GM18526 (cell line): ENCODE data around the gene C1orf167.

Source experiments
- POLR2A ChIP-seq: IDR thresholded peaks from 3 replicates; pipeline ENCODE4 v1.6.1; 2011; ENCODE audit not compliant: insufficient read length; ENCODE audit errors: extremely low read depth

C1orf167 gene

DNA sequence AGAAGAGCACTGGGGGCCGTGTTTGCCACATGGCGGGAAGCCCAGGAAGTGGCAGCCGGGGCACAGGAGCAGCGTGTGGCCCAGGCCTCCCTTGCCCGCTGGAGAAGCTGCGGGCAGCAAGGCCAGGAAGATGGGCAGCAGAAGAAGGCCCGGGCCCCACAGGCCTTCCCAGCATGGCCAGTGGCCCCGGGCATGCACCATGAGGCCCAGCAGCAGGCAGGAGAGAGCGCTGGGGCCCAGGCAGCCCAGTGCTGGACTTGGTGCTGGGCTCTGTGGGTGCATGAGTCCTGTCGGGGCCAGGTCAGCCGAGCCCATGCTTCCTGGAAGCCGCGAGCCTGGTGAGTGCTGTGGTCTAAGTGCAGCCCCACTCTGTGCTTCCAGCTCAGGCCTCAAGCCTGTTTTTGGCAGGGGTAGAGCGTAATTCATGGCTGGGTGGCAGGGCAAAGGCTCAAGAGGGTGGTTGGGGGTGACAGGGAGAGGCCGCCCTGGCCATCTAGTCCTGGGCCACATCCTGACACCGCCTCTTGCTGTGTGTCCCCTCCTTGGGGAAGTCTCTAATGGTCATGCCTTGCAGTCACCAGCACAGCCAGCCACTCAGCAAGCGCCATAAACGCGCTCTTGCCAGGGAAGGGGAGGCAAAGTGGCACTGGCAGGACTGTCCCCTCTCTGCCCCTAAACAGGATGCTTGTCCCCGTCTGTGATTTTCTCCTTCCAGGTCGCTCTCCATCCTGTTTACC is 22.4 kb downstream of the C1orf167 start:
- no peak for TF ChIP-seq POLR2A

DNA sequence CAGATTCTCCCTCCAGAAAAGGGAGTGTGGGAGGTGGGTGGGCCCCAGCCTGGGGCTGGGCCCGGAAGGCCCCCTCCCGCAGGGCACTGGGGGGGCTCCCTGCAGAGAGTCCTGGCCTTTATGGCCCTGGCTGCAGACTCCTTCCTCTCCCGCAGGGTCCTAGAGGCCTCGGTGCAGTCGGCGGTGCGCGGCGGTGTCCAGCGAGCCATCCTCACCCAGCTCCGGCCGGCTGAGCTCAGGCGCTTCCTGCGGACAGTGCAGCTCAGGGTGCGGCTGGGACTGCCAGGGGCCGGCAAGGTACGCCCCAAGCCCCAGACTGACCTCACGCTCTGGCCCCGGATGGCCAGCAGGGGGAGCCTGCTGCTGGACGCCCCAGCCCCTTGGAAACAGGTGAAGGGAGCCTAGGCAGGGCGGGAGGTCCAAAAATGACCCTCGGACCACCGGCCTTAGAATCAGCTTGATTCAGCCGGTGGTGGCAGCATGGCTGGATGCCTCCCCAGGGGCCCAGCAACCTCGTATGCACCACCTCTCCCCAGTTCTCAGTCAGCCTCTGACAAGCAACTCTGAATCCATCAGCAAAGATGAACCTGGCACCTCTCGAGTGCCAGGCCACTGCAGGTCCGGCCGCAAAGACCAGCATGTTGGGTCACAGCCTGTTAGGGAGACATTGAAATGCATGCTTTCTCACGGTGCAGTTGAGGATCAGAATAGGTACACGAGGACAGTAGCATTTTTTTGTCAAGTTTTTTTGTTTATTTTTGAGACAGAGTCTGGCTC is 23.2 kb downstream of the C1orf167 start:
- no peak for TF ChIP-seq POLR2A

DNA sequence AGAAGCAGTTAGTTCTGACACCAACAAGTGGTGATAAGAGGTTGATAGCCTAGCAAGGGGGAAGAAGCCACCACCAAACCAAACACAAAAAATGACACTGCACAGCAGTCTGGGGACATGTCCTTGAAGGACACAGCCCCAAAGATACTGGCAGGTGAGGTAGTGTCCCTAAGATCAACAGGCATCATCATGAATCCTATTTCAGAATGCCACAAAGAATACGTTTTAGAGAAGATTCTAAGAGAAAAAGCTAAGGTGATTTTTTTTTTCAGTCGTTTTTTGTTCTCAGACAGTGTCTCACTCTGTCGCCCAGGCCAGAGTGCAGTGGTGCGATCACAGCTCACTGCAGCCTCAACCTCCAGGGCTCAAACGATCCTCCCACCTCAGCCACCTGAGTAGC is 24.2 kb downstream of the C1orf167 start:
- TF ChIP-seq POLR2A = no peak

DNA sequence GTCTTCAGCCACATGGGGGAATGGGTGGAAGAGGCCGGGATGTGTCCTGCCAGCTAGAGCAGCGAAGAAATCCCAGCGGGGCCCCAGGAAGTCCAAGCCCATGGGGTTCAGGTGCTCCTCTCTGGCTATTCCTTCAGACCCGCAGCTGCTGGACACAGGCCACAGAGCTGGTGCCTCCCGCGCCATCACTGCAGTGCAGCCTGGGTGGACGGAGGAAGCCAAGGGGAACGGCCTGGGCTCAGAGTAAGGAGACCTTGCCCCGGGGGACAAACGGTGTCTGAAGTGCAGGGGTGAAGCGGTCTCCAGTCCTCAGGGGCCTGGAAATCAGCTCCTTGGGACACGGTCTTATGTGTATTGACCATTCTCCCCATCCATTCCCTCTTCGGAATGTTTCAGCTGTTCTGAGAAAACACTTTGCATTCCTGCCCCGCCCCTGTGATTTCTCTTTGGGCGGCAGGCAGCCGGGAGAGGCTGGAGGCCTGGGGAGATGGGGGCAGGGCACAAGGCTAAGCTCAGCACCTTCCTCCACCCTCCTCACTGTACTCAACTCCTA is 25.3 kb downstream of the C1orf167 start:
- no peak for TF ChIP-seq POLR2A

DNA sequence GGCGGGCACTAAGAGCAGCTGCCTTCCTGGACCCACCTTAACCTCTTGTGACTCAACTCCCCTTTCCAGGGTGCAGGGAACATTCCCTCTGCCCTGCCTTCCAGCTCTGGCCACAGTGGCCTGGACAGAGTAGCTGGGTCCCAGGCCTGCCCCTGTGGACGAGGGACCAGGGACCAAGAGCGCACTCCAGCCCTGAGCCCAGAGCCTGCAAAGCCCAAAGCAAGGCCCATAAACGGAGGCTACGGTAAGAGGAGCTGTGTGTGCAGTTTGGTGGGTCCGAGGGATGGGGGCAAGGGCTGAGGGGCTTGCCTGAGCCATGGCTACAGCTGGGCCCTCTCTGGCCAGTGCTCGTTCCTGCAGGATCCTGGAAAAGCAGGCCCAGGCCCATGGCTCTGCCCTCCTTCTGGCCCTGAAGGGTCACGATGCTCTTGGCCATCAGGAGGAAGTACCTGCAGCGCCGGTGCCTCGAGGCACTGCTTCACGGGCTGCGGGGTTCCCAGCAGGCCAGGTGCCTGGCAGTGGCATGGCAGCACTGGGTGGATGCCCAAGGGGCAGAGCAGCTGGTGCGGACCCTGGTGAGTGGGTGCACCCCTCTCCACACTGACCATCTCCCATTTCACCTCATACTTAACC is 25.9 kb downstream of the C1orf167 start:
- TF ChIP-seq POLR2A = no peak

DNA sequence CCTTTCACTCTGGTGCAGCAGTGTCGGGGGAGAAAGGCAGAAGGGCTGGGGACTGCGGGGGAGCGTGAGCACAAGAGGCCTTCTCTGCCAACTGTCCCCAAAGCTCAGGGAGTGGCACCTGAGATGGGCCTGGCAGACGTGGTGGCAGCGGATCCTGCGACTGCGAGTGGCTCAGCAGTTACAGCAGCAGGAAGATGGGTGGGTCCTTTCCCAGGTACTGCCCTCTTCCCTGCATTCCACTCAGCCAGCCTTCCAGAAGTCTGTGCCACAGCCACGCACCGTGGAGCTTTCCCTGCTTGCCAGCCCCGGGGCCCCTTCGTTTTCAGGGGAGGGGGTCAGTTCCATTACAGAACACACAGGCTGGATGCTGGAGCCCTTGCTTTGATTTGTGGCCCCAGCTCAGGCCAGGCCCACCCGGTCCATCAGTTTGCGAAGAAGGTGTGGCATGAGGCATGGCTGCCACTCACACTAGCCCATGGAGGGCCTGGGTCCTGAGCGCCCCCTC is 26.6 kb downstream of the C1orf167 start:
- no peak for TF ChIP-seq POLR2A

DNA sequence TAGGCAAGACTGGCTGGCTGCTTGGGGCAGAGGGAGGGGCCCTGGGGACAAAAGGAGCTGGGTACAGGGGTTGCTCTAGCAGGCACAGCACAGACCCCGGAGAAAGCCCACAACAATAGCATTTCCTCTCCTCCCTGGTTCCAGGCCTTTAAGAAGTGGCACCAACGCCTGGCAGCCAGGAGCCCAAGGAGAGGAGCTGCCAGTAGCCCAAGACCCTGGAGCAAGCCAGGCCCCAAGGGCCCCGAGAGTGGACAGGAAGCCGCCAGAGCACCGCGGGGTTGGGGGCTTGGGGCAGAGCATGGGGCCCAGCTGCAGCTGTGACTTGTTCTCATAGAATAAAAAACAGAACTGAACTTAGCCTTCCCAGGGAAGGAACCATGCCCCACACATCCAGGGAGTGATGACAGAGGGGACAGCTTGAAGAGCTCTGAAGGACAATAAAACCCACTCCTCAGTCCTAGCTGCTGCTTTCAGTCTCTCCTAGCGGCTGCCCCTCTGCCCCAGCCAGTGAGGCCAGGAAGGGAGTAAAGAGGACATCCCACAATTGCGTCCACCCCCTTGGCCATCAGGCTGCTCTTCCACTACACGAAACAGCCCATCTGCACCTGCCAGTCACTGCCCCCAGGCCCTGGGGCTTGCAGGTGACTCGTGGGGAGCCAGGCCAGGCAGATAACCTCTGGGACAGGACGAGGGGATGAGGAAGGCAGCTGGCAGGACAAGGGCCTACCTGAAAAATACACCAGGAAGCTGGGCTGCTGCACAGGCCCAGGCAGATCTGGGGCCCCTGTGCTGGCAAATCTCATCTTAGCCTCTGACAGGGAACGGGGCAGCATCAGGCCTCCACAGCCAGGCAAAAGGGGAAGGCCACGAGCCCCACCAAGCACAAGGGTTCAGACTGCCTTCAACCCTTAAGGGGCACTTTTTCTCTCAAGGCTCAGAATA is 27.4 kb downstream of the C1orf167 start:
- TF ChIP-seq POLR2A = no peak

DNA sequence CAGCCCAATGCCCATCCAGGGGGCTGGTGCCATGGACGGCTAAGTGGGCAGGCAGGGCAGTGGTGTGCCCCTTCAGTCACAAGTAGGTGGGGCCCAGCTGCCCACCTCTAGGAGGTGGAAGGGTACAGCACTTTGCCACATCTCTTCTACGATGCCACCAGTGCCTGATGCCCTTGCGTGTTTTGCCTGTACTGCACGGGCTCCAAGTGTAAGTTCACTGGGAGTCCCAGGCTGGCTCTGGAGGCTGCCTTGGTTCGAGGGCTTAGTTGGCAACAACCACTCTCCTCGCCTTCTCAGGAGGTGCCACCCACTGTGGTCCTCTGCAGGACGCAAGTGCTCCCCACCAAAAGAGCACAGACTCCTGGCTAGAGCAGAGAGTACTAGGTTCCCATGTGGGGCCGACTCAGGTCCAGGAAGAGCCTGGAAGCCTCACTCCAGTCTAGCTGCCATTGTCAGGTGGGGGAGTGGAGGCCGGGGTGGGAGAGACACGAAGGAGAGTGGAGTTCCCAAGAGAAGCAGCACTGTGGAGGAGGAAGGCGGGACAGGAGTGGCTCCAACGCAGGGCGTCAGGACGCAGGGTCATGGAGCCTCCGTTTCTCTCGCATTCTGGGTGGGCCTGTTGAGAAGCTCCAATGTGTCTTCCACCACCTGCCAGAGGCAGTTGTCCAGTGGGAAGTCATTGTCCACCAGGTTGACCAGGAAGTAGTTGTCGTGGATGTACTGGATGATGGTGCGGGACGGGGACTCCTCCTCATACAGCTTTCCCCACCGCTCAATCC is 28.3 kb downstream of the C1orf167 start:
- TF ChIP-seq POLR2A = no peak

DNA sequence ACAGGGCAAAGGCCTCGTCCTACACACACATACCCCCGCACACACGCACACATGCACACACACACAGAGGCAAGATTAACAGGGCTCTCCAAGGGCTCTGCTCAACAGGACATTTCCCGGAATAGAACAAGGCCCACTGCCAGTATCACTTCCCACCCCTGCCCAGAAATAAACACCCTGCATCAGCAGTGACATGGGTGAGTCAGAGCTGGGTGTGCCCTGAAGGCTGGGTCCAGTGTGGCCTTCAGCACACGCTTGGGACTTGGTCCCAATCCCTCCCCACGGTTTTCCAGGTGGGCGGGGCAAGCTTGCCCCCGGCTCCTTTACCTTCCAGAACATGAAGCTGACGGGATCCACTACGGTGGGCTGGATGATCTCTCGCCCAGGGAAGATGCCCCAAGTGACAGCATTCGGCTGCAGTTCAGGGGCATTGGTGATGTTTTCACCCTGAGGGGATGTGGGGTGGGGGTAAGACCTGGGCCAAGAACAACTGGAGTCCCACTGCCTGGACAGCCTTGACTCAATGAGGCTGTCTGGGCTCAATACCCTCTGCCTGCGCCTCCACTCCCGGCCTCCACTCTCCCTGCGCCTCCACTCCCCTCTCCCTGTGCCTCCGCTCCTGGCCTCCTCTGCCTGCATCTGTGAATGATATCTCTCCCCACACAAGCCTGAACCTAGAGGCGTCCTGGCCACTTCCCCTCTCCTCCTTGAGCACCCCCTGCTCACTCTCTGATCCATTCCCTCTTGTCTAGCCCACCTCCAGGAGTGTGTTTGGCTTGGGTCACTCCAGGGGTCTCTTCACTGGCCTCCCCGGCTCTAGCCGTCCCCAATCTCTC is 29.1 kb downstream of the C1orf167 start:
- no peak for TF ChIP-seq POLR2A

DNA sequence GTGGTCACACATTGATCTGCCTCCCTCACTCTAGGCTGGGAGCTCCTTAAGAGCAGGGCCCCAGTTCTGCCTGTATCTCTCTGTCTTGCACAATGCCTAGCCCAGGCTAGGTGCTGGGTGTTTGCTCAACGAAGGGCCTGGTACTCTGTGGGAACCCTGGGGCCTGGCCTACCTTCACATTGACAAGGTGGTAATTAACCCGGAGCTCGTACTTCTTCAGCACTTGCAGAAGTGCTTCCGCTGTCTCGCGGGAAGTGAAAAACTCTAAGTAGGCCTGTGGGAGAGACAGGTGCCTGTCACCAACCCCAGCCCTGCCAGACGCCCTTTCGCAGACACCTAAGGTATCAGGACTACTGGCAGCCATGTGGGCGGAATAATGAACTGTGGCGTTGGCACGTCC is 30.1 kb downstream of the C1orf167 start:
- TF ChIP-seq POLR2A = no peak

DNA sequence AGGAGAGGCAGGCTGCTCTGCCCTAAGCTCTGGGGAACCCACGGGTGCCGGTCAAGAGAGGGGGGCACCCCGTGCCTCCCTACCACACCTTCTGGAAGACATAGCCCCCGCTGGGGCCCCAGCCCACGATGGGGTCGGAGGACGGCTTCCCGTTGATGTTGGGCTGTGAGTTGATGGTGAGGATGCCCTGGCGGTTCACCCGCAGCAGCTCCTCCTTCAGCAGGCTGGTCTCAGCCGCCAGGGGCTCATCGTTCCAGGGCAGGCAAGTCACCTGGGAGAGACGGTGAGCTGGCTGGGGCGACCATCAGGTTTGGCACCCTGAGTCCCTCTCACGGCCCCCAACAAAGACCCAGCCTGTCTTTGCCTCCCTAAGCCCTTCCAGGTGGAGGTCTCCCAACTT is 31.8 kb downstream of the C1orf167 start:
- TF ChIP-seq POLR2A = no peak

DNA sequence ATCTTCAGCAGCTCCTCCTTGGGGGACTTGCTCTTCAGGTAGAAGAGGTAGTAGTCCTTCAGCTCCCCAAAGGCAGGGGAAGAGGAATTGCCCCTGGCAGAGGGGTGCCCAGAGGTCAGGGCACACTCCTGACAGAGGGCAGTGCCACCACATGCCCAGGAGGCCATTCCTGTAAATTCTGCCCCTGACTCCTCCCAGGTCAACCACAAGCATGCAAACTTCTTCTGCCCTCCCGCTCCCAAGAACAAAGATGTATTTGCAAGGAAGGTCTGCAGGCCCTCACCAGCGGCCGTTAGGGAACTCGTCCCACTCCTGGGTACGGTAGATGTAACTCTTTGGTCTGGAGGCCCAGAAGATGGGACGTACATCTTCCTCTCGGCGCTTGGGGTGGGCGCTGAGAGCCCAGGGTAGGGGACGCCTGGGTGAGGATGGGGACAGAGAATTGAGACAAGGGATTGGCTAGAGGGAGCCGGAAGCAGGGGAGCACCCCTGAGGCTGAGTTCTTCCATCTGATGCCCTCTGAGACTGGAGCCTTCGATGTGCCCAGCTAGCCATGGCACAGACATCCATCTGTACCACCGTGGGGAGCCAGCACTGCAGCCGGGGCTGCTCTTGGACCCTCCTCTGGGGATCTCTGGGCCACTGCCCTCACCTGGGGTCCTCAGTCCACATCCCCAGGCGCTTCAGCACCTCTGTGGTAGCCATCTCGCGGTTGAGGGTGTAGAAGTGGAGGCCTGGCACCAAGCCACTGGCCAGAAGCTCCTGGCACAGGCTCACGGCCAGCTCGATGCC is 32.6 kb downstream of the C1orf167 start:
- TF ChIP-seq POLR2A = no peak
